HG03097 (cell line): ENCODE results near the gene RAB40C.
A peak's percentile ranks its signal among the peaks of the same experiment; 100 is the strongest.

Experiments used
- ATAC-seq: cut with Tn5 transposase; IDR thresholded peaks from one replicate; pipeline ENCODE4 v1.9.1; 2021; ENCODE audit not compliant: unreplicated experiment, low FRiP score

The RAB40C gene

DNA sequence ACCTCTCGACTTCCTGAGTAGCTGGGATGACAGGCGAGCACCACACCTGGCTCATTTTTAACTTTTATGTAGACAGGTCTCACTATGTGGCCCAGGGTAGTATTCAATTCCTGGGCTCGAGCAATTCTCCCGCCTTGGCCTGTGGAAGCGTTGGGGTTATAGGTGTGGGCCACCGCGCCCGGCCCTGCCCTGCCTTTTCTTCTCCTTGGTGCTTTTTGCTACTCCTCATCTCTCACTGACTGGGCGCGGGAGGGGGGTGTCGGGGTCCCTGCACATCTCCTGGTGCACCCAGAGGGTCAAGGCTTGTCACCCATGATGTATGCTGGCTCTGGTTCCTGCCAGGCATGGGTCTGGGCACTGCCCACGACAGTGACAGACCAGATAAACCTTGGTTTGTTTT, 54.7 kb downstream of the RAB40C start:
- no peak for ATAC-seq

DNA sequence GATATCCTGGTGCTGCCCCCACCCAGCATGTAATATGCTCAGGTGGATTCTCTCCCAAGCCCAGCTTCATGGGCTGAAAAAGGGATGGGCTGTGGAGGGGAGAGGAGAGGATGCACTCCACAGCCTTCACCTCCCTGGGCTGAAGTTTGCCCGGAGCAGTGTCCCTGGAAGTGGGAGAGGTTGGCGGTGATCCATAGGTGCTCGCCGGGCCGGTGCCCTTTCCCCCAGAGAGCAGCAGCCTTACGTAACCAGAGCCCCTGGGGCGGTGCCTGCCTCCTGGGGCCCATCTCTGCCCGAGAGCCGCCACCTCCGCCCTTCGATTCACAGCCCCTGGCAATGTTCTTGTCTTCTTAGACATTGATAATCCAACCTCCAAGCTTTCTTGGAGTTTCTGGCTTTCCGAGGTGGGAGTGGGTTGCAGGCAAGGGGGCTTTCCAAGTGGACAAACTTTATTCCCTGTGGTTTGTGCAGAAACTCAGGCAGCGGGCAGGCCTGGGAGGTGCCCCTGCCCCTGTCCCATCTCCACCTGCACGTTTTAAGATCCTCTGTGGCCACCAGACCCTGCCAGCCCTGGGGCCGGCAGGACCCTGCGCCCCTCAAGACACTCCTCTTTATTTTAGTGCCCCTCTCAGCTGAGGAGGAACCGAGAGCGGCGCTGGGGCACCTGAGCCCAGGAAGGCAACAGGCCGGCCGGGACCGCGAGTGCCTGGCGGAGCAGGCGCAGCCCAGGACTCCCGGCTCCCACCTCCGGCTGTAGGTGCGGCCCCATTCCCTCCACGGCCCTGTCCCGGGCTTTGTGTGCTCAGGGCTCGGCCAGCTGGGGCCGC, 56.2 kb downstream of the RAB40C start:
- ATAC-seq, result no peak

DNA sequence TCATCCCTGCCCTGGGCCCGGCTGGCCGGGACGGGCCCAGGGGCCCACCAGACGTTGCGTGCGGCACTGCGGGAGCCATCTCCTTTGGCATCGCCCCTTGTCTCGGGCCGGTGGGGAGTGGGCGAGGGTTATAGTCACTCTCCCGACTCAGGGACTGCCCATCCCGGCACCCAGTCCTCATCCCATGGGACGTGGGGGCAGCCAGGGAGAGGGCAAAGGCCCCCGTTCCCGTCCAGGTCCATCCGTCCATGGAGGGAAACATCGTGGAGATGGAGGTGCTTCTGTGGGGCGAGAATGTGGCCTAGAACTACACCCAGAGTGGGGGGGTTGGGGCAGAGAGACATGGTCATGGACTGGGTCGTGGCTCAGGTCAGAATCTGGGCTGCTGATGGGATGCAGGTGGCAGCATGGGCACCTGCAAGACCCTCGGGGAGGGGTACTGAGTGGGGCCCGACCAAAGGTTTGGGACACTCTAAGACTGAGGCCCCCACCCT, 56.9 kb downstream of the RAB40C start:
- ATAC-seq, result no peak

DNA sequence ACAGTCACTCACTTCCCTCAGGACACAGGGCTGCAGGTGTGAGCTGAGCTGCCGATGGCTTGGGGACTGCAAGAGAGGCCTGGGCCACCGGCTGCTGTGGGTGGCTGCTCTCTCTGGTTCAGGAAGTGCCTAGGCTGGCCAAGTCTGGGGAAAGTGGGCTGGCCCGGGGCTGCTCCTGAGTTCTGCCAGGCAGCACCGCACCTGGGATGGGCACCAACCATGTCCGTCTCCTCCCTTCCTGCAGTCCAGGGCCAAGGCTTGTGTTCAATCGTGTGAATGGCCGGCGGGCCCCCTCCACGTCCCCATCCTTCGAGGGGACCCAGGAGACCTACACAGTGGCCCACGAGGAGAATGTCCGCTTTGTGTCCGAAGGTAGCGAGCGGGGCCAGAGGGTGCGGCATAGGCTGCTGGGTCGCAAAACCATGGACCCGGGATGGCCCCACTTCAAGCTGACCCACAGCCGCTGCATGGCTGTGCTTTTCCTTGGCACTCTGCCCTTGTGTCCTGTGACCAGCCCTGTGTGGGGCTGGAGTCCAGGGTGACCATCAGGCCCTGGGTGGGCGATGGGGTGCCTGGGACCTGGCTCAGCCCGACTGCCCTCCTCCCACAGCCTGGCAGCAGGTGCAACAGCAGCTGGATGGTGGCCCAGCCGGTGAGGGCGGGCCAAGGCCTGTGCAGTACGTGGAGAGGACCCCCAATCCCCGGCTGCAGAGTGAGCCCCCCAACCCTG, 57.5 kb downstream of the RAB40C start:
- no peak for ATAC-seq

DNA sequence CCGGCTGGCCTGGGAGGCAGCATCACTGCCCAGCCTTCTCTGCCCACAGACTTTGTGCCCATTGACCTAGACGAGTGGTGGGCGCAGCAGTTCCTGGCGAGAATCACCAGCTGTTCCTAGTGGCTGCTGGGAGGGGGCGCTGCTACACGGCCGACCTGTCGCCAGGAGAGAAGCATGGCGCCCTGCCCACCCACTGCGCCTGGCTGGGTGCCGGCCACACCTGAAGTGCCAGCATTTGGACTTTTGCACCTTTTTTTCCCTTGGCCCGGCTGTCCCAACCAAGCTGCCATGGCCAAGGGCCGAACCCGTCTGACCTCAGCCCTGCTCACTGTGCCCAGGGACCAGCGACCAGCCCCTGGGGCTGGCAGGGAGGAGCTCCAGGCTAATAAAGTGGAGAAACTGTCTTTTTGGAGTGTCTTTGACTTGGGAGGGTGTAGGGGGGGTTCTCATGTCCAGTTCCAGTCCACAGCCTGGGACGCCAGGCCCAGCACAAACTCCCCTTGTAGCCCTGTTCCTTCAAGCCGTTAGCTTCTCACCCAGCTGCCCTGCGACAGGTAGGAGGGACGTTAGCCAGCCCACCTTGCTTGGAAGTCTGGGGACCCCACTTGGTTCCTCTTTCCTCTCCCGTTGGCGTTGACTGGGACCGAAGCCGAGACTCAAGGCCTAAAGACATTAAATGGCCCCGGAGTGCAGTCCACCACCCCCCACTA, 58.4 kb downstream of the RAB40C start:
- ATAC-seq, result no peak

DNA sequence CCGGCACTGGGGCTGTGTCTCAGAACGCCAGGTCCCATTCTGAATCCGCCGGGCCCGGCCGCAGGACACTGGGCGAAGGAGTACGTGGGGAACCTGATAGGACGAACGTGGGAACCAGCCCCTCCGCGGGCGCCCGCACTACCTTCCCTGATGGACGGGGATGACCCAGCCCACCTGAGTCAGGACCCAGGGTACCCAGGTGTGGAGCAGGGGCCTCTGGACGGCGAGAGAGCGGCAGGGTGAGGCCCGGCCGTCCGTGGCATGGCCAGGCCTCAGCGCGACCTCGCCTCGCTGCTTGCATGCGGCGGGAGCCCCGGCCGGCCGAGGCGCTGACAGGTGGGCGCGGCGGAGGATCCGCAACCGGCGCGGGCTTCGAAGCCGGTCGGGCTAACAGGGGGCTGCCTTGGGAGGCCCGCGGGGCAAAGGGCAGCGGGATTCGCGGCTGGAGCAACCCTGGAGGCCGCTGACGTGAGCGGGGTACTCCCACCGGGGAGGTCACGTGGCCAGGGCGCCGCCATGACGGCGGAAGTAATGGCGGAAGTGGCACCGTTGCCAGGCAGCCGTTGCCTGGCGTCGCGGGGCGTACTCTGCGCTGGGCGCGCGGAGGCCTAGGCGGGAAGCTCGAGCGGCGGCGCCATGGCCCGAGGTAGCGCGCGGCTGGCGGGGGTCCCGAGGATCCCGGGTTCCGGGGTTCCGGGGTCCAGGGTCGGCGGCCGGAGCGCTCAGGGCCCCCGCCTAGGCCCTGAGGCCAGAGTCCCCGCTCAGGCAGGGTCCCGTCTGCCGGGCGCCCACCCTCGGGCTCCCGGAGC, 59.1 kb downstream of the RAB40C start, which contains the start of gene WDR90:
TSS of gene WDR90 (plus strand) at position 585 of the 809 bp plus-strand sequence. CDS start at position 637, 52 bp downstream.
- ATAC-seq, result peak; percentile 75

DNA sequence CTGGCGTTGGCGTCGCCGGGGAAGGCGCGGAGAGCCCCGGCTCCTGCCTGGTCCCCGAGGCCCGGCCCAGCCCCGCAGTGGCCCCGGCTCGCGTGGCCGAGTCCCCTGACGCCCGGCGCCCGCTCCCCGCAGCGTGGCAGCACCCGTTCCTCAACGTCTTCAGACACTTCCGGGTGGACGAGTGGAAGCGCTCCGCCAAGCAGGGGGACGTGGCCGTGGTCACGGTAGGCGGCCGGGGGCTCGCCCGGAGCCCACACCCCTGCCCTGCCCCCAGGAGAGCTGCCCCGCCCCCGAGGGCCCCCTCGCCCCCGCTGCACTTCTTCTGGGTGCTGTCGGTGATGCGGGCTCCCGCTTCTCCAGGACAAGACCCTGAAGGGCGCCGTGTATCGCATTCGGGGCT, 59.8 kb downstream of the RAB40C start:
- no peak for ATAC-seq

DNA sequence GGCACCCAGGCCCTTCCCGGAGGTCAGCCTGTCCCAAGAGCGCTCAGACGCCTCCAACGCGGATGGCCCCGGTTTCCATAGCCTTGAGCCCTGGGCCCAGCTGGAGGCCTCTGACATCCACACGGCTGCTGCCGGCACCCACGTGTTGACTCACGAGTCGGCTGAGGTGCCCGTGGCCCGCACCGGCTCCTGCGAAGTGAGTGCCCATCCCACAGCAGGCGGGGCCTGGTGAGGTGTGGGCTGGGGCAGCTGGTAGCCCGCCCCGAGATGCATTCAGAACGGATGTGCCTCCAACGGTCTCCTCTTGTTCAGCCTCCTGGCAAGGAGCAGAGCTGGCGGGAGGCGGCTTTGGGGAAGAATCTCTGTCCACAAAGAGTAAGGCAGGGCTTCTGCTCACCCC, 62.0 kb downstream of the RAB40C start:
- ATAC-seq, result no peak

DNA sequence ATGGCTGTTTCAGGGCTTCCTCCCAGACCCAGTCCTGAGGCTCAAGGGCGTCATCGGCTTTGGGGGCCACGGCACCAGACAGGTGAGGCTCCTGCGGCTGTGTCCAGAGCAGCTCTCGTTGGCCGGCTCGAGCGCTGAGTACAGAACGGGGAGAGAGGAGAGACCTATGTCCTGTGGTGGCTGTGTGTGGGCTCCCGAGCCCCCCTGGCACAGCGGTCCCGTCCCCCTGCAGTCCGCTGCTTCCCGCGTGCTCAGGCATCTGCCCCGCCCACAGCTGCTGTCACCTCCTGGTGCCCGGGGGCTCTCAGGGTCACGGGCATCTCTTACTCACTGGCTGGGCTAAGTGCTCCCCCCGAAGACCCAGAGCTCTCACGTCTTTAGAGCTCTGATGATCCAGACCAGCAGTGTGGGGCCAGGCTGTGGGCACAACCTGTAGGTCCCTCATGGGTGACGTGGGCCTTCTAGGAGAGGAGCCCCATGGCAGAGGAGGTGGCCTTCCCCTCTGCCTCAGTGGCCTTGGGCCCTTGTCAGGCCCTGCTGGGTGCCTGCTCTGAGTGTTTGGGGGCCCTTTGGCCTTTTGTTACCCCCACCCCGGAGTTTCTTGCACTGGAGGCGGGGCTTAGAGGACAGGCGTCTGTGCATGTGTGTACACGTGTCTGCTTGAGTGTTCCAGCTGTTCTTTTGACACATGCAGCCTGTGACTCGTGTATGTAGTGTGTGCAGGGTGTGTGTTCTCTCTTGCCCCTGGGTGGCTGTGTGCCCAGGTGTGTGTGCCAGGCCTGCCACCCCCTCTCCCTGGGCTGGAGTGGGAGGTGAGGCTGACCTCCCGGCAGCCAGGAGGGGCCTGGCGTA, 62.8 kb downstream of the RAB40C start:
- no peak for ATAC-seq

DNA sequence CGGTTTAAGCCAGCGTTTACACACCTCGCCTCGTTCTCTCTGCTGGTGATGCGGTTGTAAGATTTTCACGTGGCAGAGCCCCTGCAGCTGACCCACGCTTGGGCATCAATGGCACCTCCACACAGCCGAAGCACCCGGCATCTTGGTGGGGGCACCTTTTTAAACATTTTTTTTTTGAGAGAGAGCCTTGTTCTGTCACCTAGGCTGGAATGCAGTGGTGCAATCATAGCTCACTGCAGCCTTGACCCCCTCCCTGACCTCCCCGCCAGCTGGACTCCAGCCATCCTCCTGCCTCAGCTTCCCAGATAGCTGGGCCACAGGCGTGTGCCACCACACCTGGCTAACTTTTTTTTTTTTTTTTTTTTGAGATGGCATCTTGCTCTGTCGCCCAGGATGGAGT, 64.2 kb downstream of the RAB40C start:
- ATAC-seq, result no peak

DNA sequence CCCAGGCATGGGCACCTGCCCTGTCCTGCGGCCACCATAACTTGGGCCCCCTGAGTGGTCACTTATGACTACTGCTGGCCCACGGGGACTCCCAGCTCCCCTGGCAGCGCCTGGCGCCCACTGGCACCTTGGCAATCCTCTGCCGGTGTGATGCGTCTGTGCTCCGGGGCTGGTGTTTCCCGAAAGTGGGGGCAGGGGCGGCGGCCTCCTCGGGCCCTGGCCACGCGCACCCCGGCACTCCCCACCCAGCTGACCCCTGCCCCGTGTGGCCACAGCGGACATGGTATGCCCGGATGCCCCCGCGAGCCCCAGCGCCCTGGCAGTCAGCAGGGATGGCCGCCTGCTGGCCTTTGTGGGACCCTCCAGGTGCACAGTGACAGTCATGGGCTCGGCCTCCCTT, 67.6 kb downstream of the RAB40C start:
- no peak for ATAC-seq

DNA sequence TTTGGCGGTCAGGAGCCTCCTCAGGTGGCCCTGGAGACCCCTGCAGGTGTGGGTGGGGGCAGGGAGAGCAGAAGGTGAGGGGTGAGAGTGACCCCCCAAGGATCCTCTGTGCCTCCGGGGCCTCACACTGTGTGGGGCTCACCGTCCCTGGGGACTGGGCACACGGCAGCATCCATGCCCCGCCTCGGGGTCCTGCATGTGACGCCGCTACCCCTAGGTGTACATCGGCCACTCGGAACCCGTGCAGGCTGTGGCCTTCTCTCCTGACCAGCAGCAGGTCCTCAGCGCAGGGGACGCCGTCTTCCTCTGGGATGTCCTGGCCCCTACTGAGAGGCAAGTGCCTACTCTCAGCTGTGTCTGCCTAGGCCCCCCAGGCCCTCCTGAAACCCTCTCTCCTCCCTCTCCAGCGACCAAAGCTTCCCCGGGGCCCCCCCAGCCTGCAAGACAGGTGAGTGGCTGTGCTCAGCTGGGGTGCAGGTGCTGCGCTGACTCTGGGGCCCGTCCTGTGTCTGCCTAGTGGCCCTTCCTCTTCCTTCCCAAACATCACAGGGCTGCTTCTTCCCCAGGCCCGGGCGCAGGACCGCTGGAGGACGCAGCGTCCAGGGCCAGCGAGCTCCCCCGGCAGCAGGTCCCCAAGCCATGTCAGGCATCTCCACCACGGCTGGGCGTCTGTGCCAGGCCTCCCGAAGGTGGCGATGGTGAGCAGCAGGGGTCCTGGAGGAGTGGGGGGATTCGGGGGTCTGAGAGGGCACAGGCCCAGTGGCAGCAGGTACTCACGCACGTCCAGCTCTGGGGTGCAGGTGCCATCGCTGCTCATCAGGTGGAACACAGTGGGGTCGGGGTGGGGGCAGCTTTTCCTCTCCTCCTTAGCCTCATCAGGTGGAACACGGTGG, 69.1 kb downstream of the RAB40C start:
- no peak for ATAC-seq

DNA sequence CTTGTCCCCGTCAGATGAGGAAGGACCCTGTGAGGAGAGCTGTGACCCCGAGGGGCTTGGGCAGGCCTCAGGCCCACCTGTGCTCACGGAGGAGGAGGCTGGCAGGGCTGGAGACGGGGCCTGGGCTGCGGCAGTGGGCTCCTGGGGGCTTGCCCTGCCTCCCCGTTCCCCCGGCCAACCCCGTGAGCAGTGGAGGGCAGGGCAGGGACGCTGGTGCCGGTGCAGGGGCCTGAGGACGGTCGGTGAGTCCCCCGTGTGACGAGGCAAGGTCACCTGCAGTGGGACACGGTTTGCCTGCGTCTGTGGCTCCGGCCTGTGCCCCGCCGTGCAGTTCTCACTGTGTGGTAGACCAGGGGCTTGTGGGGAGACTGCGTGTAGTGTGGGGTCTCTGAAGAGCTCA, 69.8 kb downstream of the RAB40C start:
- ATAC-seq, result no peak

DNA sequence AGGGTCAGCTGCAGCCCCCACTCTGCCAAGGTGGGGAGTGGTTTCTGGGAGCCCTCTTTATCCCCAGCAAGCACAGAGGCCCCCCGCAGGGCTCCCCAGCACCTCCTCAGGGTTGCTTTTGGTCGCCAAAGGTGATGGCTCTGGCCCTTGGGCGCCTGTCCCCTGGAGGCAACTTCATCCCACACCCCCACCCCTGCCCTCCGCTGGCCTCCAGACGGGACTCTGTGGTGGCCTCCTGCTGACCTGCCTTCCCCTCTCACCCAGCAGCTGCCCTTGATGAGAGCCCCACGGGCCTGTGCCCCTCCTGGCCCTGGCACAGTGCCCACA, 70.2 kb downstream of the RAB40C start:
- no peak for ATAC-seq

DNA sequence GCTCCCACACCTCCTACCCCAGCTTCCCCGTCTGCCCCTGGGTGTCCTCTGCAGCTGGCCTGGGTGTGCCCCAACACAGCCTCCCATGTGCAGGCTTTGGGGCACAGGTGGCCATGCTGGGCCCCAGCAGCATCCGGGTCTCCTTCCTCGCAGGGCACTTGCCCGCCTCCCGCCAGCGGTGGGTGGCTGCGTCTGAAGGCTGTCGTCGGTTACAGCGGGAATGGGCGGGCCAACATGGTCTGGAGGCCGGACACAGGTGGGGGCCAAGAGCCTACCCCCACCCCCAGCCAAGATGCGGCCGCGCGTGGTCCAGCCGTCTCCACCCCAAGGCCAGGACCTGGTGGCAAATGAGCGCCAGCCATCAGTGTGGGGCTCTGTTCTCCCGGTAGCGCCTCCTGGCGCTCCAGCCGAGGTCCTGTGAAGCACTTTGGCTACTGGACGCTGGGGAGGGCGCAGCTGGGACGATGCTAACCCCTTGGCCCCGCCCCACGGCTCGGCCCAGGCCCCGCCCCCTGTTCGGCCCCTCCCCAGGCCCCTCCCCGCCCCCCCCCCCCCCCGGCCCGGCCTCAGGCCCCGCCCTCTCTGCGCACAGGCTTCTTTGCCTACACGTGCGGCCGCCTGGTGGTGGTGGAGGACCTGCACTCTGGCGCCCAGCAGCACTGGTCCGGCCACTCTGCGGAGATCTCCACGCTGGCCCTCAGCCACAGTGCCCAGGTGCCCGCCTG, 70.8 kb downstream of the RAB40C start:
- ATAC-seq, result peak; percentile 39

DNA sequence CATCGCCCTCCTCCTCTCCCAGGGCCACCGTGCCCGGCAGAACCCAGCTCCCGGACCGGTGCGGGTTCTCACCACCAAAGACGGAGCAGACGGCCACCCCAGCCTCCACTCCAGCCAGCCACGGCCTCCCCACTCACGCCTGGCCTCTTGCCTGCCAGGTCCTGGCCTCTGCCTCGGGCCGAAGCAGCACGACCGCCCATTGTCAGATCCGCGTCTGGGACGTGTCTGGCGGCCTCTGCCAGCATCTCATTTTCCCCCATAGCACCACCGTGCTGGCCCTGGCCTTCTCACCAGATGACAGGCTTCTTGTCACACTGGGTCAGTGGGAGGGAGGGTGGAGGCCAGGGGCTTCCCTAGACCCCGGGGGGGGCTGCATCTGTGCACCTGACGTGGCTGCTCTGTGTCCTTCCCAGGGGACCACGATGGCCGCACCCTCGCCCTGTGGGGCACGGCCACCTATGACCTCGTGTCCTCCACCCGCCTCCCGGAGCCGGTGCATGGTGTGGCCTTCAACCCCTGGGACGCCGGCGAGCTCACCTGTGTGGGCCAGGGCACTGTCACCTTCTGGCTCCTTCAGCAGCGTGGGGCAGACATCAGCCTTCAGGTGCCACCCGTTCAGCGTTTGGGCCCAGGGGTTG, 71.4 kb downstream of the RAB40C start:
- ATAC-seq, result peak; percentile 1

DNA sequence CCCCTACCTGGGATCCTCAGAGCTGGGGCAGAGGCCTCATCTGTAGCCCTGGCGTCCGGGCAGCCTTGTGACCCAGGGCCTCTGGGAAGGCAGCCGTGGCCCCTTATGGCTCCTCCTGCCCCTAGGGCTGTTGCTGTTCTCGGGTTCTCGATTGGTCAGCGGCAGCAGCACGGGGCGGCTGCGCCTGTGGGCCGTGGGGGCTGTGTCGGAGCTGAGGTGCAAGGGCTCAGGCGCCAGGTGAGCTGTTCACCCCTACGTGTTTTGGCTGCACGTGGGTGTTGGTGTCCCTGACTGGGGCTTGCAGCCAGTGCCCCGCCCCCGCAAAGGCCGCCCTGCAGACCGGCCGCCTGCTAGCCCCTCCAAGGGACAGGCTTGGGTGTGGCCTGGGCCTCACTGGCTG, 72.2 kb downstream of the RAB40C start:
- no peak for ATAC-seq
